HG03442 (cell line): ENCODE results near the gene SLC13A1.
"Not testable (repeated sequence)": the region's sequence is repeated elsewhere in the genome, so short reads cannot be mapped to it uniquely, and the experiment has no call there.

Experiments
- ATAC-seq: cut with Tn5 transposase; IDR thresholded peaks from one replicate; pipeline ENCODE4 v1.9.1; 2021; ENCODE audit warnings: mild to moderate bottlenecking, moderate library complexity; ENCODE audit not compliant: unreplicated experiment

The SLC13A1 gene, protein sequence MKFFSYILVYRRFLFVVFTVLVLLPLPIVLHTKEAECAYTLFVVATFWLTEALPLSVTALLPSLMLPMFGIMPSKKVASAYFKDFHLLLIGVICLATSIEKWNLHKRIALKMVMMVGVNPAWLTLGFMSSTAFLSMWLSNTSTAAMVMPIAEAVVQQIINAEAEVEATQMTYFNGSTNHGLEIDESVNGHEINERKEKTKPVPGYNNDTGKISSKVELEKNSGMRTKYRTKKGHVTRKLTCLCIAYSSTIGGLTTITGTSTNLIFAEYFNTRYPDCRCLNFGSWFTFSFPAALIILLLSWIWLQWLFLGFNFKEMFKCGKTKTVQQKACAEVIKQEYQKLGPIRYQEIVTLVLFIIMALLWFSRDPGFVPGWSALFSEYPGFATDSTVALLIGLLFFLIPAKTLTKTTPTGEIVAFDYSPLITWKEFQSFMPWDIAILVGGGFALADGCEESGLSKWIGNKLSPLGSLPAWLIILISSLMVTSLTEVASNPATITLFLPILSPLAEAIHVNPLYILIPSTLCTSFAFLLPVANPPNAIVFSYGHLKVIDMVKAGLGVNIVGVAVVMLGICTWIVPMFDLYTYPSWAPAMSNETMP

GRCh38 chr7:123199883-123200282 is at the start of gene SLC13A1:
Gene SLC13A1, minus strand, starts transcription at chr7:123199969. Its CDS starts 23 bp downstream, at chr7:123199946.
- no peak for ATAC-seq

DNA sequence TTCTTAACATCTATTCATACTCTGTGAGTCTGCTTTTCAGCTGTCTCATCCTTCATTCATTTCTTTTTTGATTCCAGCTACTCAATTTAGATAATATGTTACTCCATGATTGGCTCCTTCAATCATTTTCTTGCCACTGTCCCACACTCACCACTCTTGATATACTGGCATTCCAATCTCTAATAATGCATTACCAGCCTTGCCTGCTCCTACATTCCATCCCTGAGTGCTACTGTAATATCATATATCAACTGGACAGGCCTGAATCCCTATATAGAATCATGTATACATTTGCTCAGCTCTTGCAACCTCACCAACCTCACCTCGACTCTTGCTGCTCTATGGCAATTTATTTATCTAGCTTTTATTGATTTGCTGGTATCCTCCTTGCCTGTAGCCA is 45.0 kb upstream of the SLC13A1 start:
- ATAC-seq: no peak

- ATAC-seq: no peak
Measured at GRCh38 chr7:123242467-123243092, 42.8 kb upstream of the SLC13A1 start.

DNA sequence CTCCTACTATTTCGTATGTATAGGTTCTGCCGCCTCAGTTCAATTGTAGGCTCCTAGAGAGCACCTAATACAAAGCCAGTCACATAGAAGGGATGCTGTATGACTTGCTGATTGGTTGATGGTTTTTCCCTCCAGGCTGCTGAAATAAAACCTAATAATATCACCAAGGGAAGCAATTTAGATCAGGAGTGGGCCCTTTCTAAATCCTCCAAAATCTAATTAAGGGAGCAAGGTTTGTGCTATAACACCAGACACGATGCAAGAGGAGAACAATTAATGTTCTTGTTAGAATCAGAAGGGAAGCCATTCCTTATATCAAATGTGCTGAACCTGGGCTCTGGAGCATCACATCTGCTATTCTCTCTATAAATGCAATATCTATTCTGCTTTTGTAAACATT is 42.0 kb upstream of the SLC13A1 start:
- no peak for ATAC-seq

- no peak for ATAC-seq
Measured at GRCh38 chr7:123231021-123232000, 31.5 kb upstream of the SLC13A1 start.

DNA sequence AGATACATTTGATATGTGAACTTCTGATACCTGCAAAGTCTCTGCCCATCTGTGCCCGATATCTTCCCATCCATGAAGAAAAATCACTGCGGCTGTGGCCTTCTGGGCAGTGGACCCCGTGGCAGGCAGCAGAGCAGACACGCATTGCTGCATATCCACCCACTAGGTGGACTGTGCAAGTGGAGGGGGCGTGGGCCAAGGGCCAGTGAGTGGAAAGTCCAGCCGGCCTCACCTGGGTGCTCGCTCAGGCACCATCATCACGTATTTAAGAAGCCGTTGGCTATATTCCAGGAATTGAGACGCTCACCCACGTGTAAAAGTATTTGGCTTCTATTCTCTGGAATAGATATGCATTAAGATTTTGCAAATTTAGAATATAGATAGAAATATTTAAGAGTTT is 30.8 kb upstream of the SLC13A1 start:
- ATAC-seq: no peak

GRCh38 chr7:123230147-123230546 is 30.4 kb upstream of the SLC13A1 start:
- no peak for ATAC-seq

GRCh38 chr7:123229426-123229825 is 29.7 kb upstream of the SLC13A1 start:
- ATAC-seq: no peak

GRCh38 chr7:123227666-123228065 is 27.9 kb upstream of the SLC13A1 start:
- not testable (repeated sequence) for ATAC-seq

GRCh38 chr7:123220396-123220795 is 20.6 kb upstream of the SLC13A1 start:
- ATAC-seq: no peak

DNA sequence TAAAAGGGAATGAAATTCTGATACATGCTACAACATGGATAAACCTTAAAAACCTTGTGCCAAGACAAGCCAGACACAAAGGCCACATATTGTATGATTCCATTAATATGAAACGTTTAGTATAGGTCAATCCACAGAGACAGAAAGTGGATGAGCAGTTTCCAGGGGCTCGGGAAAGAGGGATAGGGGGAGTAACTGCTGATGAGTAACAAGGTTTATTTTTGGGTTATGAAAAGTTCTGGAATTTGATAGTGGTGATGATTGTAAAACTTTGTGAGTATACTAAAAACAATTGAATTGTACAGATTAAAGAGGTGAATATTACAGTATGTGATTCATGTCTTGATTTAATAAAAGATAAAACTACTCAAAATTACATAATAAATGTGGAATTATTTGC is 19.1 kb upstream of the SLC13A1 start:
- ATAC-seq: no peak

DNA sequence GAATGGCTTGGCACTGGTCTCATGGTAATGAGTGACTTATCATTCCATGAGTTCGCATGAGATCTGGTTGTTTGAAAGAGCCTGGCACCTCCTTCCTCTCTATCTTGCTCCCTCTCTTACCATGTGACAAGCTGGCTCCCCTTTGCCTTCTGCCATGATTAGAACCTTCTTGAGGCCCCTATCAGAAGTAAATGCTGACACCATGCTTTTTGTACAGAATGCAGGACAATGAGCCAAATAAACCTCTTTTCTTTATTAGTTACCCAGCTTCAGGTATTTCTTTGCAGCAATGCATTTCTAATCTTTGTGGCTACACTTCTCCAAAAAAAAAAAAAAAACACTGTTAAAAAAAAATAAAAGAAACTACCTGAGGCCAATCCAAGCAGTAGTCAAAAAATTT is 17.1 kb upstream of the SLC13A1 start:
- ATAC-seq: no peak

- no peak for ATAC-seq
Measured at GRCh38 chr7:123215350-123215749, 15.6 kb upstream of the SLC13A1 start.

GRCh38 chr7:123211545-123211944 is 11.8 kb upstream of the SLC13A1 start:
- ATAC-seq: peak; percentile 45

GRCh38 chr7:123210986-123211385 is 11.2 kb upstream of the SLC13A1 start:
- ATAC-seq: no peak

DNA sequence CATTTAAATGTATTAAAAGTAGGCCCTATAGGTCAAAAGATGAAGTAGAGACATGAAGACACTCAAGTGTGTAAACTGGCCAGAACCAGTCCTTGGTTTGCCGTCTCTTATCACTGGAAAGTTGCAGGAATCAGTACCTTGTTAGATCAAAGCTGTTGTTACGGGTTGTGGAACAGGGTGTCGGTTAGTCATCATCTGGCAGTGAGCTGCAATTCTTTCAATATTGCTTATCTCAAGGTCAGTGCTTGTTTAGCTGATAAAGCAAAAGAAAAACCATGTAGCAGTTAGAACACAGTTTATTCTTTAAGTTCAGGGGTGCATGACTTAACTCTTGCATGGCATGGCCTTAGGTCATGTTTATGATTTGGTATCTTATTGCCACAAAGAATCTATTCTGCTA is 10.0 kb upstream of the SLC13A1 start:
- ATAC-seq: no peak

GRCh38 chr7:123208793-123209192 is 9.0 kb upstream of the SLC13A1 start:
- ATAC-seq: no peak

- ATAC-seq: no peak
Measured at GRCh38 chr7:123204206-123204835, 4.6 kb upstream of the SLC13A1 start.

- ATAC-seq: no peak
Measured at GRCh38 chr7:123201901-123202300, 2.1 kb upstream of the SLC13A1 start.
